Measurements from ENCODE around the gene KRTAP7-1.

GRCh38 chr21:30829659-30830058, at the start of gene KRTAP7-1:
- TF ChIP-seq EZH2phosphoT487 (IDR thresholded peaks at IDR 0.05; ENCODE audit: borderline replicate concordance) (no peak), CTCF (IDR thresholded peaks at IDR 0.05 in 2 of 3, conservative IDR thresholded peaks at IDR 0.05 in 1 of 3; ENCODE audit: borderline replicate concordance in 1 of 3, insufficient read depth in 1 of 3, low read depth in 2 of 3, low read length in 2 of 3) (no peak), MAX (IDR thresholded peaks at IDR 0.05) (no peak), ZFX (IDR thresholded peaks at IDR 0.05) (no peak), ZNF274 (IDR thresholded peaks at IDR 0.05; ENCODE audit: low read depth, low read length) (no peak), EZH2 (IDR thresholded peaks at IDR 0.05) (no peak), POLR2A (IDR thresholded peaks at IDR 0.05; ENCODE audit: borderline replicate concordance, extremely low read depth, insufficient read depth, insufficient read length) (no peak), SRF (IDR thresholded peaks at IDR 0.05; ENCODE audit: low read depth) (no peak), RAD21 (IDR thresholded peaks at IDR 0.05; ENCODE audit: low read depth) (no peak), JUND (IDR thresholded peaks at IDR 0.05) (no peak), YY1 (IDR thresholded peaks at IDR 0.05; ENCODE audit: extremely low read depth, insufficient replicate concordance, low read depth, low read length) (no peak), POLR2AphosphoS5 (IDR thresholded peaks at IDR 0.05; ENCODE audit: low read depth, low read length) (no peak), EGR1 (IDR thresholded peaks at IDR 0.05; ENCODE audit: low read depth) (no peak)

Measured in HCT116 (cell line).